ENCODE results near the gene TRPV6.

Gene TRPV6

DNA sequence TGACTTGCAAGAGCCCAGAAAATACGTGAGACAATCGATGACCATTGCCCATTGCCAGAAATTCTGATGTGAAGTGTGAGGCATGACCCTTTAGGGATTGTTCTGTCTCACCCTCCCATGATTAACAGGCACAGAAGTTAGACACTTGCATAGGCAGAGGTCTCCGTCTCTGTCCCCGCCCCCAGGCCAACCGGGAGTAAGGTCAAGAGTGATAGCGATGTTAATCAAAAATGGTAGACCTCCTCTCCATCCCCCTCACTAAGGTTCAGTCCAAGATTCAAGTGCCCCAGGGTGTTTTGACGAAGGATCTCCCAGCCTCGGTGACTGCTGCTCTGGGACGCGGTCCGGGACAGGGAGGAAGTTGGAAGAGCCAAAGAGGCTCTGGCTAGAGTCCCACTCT lies 22.7 kb upstream of the TRPV6 start:
- no peak for DNase-seq (ENCODE audit: low read depth)

DNA sequence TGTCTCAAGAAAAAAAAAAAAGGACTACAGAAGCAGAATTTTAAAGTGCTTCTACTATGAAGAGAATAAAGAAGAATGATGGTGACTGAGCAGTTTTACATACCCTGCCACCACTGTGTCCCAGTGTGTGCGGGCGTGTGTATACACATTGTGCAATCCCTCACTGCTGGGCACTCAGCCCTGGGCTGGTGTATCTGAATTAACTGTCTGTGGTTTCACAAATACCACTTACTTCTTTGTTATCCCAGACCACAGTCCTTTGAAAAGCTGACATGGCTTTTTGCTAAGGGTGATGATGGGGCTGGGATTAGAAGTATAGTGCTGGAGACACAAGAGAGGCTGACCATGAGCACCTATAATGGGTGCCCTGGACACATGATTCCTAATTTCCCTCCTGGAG lies 21.1 kb upstream of the TRPV6 start:
- DNase-seq (ENCODE audit: low read depth): no peak

DNA sequence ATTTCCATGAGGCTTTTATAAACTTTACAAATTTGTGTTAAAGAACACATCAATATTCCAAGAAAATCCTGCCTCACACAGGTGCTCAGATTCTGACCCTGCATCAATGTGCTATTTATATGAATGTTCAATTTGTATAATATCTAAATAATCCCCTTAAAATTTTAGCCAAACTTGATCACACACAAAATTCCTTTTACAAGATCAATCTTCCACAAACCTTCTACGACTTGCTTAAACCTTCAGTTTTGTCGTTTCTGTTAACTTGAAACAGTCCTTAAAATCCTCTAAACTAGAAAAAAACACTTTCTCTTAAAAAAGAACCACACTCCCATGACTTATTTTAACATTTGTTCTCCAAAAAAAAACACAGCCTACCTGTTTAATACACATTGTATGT lies 20.2 kb upstream of the TRPV6 start:
- DNase-seq (ENCODE audit: low read depth): no peak

DNA sequence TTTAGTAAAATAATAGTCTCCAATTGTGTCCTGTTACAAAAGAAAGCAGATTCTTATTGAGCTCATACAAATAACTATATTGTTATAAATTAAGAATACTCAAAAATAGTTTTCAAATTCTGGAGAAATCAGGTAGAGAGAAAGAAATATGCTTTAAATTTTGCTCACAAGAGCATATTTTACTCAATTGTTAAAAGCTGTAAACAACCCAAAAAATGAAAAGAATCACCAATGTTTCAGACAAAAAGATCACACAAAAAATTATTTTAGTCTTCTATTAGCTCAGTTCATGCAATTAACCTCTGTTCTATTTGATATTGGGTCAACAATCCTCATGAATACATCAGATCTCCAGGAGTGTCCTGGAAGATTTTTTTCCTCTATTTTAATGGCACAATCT lies 18.6 kb upstream of the TRPV6 start:
- DNase-seq (ENCODE audit: low read depth): no peak

DNA sequence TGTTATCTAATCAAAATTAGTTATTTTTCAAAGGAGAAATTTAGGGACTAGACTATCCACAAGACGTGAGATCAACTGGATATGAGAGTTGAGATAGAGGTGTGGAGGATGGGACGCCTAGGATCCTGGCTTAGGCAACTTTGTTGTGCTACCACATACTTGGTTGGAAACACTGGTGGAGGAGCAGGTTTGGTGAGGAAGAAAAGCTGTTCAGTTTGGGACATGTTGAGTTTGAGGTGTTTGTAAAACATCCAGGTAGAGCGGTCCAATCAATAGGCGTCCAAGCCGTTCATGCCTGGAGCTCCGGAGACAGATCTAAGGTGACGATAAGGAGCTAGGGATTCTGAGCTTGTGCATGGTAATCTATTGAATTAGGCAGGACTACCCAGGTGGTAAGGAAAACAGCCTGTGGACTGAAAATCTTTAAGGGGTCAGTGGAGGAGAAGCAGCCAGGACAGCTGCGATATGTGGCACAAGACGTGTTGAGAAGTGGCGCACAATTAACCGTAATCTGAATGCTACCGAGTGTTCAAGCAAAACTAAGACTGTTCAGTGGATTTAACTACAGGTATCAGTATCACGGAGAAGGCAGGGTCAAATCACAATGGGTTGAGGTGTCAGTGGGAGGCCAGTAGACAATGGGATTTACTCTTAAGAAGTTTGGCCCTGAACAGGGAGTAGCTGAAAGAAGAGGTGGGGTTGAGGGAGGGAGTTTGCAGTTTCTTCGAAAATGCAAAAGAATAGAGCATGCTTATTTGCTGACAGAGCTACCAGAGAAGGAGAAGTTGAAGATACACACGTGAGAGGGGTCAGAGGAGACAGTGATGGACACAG lies 16.1 kb upstream of the TRPV6 start:
- no peak for DNase-seq (ENCODE audit: low read depth)

DNA sequence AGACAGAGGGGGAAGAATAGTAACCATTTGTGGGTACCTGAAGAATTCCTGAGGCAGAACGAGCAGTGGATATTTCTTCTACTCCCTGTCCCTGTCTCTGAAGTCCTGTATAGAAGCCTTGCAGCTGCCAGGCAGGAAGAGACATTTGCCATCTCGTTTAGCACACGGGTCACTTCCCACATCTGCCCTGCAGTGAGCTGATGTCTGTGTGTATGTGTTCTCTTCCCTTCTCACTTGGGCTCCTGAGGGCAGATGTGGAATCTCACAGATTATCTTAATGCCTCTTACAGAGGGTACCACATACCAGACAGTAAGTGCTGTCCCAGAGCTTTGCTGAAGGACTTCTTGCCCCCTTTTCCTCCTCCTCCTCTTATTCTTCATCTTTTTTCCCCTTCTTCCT lies 14.1 kb upstream of the TRPV6 start:
- no peak for DNase-seq (ENCODE audit: low read depth)

DNA sequence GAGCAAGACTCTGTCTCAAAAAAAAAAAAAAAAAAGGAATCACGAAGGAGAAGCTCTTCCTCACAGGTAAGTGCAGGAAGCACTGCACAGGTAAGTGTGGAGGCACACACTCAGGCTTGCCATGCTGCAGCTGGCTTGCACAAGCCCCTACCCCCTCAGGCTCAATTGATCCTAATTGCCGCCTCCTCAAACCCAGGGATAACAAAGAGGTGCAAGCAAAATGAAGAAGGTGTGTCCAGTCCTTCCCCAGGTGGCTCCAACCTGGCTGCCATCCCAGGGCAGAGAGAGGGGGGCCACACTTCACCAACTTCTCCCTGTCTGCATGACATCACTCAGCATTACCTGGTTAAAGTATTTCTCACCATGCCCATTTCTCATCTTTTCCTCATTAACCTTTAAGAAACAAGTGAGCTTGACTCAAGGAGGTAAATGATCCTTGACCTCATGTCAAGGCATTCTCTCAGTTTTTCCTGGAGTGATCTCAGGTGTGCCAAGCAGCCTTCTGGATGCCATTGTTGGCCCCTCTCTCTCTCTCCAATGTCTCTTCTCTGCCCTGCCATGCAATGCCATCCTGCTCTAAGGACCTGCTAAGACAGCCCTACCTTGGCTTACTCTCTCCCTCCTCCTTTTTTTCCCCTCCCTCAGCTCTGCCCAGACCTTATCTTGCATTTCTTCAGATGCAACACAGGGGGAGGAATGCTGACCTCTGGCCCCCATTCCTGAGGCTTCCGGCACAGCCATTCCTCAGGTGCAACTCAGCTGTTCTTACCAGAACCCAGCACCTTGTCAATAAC lies 13.0 kb upstream of the TRPV6 start:
- no peak for DNase-seq (ENCODE audit: low read depth)

DNA sequence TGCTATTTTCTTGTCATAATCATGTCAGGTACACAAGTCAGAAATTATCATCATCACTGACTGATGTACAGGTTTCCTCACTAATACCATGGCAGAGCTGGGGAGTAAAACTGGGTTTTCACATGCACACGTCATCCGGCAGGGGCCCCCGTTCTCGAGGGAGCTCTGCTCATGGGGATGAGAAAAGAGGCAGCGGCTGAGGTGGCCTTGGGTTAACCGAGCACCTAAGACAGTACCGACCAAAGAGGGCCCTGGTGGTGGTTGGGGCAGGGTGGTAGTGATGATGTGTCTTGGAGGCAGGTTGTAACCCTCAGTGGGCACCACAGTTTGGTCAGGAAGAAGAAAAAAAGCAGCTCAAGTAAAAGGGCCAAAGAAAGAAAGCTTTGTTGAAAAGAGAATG lies 12.1 kb upstream of the TRPV6 start:
- no peak for DNase-seq (ENCODE audit: low read depth)

DNA sequence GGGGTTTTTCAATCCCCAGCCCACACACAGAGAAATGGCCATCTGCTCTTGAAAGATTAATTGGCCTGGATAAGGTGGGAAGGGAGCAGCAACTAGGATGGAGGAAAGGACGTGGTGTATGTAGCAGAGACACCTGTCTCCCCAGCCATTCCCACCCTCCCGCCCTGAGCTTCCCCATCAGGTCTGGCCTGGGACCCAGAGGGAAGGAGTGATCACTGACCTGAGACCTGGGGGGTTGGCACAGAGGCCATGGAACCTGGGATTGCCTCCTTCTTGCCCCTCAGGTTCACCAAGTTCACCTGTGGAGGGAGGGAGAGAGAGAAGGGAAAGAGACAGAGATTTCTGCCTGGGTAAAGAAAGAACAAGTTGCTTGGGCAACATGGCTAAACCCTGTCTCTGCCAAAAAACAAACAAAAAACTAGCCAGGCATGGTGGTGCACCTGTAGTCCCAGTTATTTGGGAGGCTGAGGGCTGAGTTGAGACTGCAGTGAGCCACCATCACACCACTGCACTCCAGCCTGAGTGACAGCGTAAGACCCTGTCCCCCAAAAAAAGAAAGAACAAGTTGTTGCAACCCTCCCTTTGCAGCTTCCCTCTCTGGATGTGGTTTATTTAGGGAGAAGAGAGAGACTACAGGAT lies 11.3 kb upstream of the TRPV6 start:
- DNase-seq (ENCODE audit: low read depth): no peak

DNA sequence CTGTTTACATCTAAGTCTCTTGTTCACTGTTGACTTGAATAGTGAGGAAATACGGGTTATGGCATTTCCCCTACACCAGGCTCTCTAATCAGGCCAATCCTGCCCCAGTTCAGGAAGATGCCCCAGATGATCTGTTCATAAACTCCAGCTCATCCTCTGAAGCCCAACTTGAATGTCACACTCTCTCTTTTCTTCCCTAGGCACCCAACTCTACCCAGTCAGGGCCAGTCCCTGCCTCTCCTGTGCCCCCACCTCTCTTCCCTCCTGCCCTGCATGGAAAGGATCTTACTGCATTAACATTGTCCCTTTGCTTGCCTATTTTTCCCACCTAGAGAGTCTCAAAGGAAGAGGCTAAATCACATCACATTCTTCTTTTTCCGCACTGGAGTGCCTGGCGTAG lies 10.6 kb upstream of the TRPV6 start:
- DNase-seq (ENCODE audit: low read depth): no peak

DNA sequence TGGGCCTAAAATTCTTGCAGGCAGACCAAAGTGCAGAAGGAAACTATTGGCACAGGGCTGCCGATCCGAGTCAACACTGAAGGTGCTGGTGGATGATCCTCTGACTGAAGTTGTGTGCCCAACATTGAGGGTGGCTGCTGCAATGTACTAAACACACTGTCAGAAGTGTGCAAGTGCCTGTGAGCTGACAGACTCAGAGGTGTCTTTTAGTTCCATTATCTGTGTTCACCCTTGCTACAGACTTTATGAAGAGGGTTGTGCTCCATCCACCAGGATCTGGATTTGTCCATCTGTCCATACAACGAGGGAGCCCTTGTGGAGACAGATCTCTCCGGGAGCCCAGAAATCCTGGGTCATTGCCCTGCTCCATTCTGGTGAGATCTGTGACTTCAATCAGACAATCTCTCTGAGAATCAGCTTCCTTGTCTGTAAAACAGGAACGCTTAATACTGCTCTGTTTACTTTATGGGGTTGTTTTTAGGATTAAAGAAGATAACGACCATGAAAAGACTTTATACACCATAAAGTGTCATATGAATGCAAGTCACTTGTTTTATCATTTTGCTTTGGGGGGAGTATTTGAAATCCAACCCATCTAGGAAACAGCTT lies 9.5 kb upstream of the TRPV6 start:
- no peak for DNase-seq (ENCODE audit: low read depth)

DNA sequence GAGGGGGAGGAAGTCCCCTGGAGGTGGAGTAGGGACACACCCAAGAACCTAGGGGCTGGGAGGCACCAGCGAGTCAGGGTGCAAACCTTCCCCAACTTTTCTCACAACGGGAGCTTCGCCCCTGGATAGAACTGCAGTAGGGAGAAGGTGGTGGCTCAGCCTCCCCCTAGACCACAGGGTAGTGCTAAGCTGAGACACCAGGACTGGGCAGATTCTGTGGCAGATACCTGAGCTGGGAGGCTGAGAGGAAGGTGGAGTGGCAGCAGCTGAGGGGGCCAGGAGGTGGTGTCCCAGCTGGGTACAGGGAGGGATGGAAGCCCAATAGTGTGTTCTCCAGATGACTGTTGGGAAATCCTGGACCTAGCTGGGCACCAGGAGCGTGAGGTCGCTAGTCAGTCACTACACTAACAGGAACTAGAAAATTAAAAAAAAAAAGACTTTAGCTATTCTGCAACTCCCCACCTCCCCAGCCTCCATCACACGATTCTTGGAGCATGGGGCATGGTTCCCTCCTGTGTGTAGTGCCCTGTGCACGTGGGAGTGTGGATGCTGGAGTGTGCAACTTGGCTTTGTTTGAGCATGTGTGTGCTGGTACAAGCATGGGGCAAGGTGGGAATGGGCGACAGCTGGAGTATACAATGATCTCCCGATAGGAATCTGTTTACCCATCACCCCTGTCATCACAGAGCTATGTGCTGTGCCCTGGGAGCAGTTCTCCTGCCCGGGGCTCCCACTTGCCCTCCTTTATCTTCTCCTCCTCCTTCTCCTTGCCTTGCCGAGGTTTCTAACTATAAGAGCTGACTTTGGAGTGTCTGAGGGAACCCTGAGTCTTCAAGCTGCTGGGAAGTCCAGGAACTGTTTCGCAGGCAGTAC lies 8.8 kb upstream of the TRPV6 start:
- no peak for DNase-seq (ENCODE audit: low read depth)

DNA sequence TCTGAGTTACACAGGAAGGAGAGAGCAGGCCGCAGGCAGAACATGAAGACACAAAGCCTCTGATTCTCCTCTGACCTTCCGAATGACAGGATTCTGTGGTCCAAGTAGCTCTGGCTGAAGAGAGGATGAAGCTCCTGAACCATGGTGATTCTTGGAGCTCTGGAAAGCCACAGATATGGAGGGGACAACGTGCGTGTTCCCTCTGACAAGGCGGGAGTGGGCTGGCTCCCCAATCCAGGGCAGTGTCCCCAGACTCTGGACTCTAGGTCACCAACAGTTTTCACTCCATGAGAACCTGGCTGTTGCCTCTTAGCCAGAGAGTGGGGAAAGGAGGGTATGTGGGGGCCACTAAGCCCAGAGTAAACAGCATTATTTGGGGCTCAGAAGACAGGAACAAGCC lies 7.4 kb upstream of the TRPV6 start:
- DNase-seq (ENCODE audit: low read depth): no peak

DNA sequence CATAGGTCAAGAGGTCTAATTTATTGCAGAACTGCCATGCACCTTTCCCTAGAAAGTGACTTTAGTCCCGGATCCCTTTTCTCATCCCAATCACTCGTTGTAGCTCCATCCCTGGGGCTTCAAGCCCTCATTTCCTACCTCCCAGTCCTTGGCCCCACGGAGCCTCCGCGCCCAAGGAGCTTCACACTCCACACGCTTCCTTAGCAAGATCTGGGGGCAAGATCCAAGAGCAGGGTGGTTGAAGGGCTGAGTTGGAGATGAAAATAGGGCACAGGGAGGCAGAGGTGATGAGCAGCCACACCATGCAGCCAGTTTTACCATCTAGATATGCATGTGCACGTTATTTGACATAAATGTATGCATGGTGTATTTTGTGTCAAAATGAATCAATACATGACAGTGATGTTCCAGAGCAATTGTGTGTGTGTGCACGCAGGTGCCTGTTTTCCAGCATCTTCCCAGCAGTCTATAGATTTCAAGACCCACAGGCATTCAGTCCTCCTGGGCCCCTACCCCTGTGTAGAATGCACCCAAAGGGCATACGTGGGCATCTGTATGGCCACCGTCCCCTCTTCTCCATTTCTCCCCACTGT lies 6.0 kb upstream of the TRPV6 start:
- no peak for DNase-seq (ENCODE audit: low read depth)

DNA sequence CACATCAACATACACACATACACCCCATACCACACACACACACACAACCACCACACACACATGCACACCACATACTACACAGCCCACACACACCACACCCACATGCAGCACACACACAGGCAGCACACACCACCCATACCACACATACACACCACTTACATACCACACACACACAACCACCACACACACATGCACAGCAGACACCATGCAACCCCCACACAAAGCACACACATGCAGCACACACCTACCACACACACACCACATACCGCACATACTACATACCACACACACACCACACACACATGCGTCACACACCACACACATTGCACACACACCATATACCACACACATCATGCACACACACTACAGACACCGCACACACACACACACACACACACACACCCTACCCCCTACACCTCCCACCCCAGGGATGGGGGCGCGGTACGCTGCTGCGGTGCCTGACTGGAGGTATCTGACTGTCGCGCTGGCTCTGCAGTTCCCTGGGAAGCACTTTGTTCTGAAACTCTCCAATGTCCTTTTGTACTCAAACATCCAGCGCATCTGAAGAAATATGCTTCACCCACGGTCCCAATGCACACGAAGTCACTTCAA lies 5.4 kb upstream of the TRPV6 start:
- no peak for DNase-seq (ENCODE audit: low read depth)

DNA sequence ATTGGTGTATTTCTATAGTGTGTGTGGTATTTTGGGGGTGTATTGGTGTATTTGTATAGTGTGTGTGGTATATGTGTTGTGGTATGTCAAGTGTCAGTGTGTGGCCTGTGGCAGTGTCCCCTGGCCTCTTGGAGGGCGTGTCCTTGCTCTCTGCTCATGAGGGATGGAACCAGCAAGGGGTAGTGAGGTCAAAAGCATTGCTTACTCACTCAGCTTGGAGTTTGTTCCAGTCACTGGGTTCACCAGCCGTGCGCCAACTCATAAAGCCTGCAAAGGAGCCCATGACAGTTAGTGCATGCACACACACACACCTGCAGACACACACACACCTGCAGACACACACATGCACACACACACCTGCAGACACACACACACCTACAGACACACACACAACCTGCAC lies 4.3 kb upstream of the TRPV6 start:
- no peak for DNase-seq (ENCODE audit: low read depth)

DNA sequence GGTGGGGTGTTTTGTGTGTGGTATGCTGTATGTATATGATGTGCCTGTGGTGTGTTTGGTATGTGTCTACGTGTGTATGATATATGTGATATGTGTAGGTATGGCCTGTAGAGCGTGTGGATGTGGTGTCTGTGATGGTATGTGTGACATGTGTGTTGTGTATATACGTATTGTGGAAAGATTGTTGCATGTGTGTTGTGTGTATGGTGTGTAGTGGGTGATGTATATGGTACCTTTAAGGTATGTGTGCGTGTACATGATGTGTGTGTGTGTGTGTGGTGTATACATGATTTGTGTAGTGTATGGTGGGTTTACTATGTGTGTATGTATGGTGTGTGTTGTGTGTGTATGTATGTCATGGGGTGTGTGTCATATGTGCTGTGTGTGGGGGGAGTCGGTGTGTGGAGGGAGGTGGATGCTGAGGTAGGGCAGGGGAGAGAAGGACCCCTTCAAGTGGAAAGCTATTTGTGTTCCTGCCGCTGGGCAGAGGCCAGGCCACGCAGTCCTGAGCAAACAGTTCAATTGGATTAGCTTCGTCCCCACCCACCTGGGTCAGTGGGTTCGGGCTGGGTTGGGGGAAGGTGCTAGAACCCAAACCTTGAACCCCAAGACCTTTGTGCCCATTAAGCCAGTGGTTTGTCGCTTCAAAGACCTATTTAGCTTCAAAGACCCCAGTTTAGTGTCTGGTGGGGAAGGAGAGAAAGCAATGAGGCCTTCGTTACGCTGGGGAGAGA lies 1.9 kb upstream of the TRPV6 start:
- DNase-seq (ENCODE audit: low read depth): no peak

DNA sequence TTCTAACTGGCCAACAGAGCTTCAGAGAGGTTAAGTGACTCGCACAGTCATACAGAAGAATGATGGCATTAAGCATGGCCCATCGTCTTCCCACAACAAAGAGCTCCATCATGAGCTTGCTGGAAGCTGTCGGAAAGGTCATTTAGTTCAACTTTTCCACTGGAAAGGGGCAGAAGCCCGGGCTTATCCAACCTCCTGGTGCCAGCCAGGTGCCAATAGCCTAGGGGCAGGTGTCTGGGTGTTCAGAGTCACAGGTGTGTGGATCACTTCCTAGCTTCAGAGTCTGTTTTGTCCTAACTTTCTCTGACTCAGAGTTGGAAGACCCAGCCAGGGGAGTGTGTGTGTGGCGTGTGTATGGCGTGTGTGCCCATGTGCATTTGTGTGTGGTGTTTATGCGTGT lies 1.3 kb upstream of the TRPV6 start:
- no peak for DNase-seq (ENCODE audit: low read depth)

DNA sequence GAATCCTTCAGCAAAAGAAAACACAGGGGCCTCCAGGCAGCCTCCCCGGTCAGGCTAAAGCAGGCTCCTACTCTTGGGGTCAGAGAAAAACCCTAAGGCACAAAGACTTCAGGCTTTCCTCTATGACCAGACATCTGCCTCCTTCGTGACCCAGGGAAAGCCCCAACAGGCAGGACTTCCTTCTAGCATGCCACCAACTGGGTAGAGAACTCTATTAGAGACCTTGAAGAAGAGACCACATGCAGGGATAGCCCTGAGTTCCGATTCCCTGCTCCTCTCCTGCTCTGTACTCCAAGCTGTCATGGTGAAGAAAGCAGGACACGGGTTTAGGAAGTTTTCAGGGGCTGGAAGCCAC lies 1.3 kb downstream of the TRPV6 start:
- no peak for DNase-seq (ENCODE audit: low read depth)

DNA sequence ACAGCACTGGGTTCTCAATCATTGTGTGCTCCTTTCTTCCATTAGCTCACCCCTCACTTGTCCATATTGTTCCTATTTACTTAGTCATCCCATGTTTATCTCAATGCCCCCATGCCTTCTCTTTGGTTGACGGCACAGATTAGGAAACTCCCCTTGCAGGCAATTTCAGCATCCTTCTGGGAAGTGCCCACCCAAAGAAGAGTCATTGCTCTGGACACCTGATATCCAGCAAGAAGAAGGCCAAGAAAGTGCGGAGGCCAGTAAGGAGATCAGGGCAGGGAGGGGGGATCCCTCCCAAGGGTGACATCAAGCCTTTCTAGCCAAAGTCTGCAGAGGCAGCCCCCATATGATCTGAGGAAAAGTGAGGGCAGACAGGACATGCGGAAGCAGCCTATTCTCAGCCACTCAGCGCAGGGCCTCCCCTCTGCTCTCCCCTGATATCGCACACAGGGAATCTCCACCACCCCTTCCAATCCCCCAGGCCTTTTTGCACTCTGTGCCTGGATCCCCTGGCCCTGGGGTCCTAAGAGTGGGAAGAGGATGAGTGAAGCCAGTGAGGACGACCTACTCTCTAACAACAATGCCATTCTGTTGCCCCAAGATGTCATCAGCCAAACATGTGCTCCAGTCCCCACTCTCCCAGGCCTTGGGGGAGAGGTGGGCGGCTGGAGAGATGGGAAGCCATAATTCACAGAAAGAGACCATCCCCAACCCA lies 1.8 kb downstream of the TRPV6 start:
- DNase-seq (ENCODE audit: low read depth): no peak

All from HS-5 (cell line).